ENCODE data around the gene MAFG.
A peak's percentile ranks its signal among the peaks of the same experiment; 100 is the strongest.

The MAFG gene

GRCh38 chr17:81898029-81898866 lies 29.3 kb downstream of the MAFG start:
- no peak for DNase-seq (ENCODE audit: low read depth, low spot score)

GRCh38 chr17:81895400-81895799 lies 32.1 kb downstream of the MAFG start:
- no peak for DNase-seq (ENCODE audit: low read depth, low spot score)

GRCh38 chr17:81891303-81891552 lies 36.3 kb downstream of the MAFG start:
- no peak for DNase-seq (ENCODE audit: low read depth, low spot score)

- no peak for DNase-seq (ENCODE audit: low read depth, low spot score)
These were observed 36.9 kb downstream of the MAFG start for GRCh38 chr17:81890447-81891302.

- no peak for DNase-seq (ENCODE audit: low read depth, low spot score)
These were observed 37.9 kb downstream of the MAFG start for GRCh38 chr17:81889602-81890001.

- DNase-seq (ENCODE audit: low read depth, low spot score), result no peak
These were observed 38.4 kb downstream of the MAFG start for GRCh38 chr17:81888988-81889595.

- DNase-seq (ENCODE audit: low read depth, low spot score), result no peak
These were observed 39.2 kb downstream of the MAFG start for GRCh38 chr17:81888105-81888987.

- no peak for DNase-seq (ENCODE audit: low read depth, low spot score)
These were observed 41.5 kb downstream of the MAFG start for GRCh38 chr17:81885869-81886548.

- DNase-seq (ENCODE audit: low read depth, low spot score), result no peak
These were observed 42.1 kb downstream of the MAFG start for GRCh38 chr17:81885454-81885853.

GRCh38 chr17:81884968-81885367 lies 42.6 kb downstream of the MAFG start:
- DNase-seq (ENCODE audit: low read depth, low spot score), result no peak

- no peak for DNase-seq (ENCODE audit: low read depth, low spot score)
These were observed 43.0 kb downstream of the MAFG start for GRCh38 chr17:81884520-81884919.

- no peak for DNase-seq (ENCODE audit: low read depth, low spot score)
These were observed 48.4 kb downstream of the MAFG start for GRCh38 chr17:81879121-81879520.

- DNase-seq (ENCODE audit: low read depth, low spot score), result no peak
These were observed 49.2 kb downstream of the MAFG start for GRCh38 chr17:81878294-81878693.

- no peak for DNase-seq (ENCODE audit: low read depth, low spot score)
These were observed 50.0 kb downstream of the MAFG start for GRCh38 chr17:81877569-81877968.

GRCh38 chr17:81871387-81872230 lies 55.9 kb downstream of the MAFG start:
- DNase-seq (ENCODE audit: low read depth, low spot score), result peak; percentile 91

- no peak for DNase-seq (ENCODE audit: low read depth, low spot score)
These were observed 56.6 kb downstream of the MAFG start, which contains the start of gene ARHGDIA for GRCh38 chr17:81870981-81871386. Gene ARHGDIA, minus strand, starts transcription at chr17:81871337. Its CDS starts 1,407 bp downstream, at chr17:81869930.

GRCh38 chr17:81870131-81870980 lies 57.2 kb downstream of the MAFG start:
- no peak for DNase-seq (ENCODE audit: low read depth, low spot score)

GRCh38 chr17:81869221-81870130 lies 58.1 kb downstream of the MAFG start:
- no peak for DNase-seq (ENCODE audit: low read depth, low spot score)
